Mucosa of descending colon (tissue), 3 donors: ENCODE measurements around the gene CDC42BPA. TPM values are rescaled to one million over a fixed set of nuclear protein-coding genes. Genes with fewer than 3 reads are reported as not detected.

Experiments used
- ATAC-seq: fragments of 200-7000 bp; cut with Tn5 transposase; one replicate; pipeline ENCODE4 v1.9.1; 2020; ENCODE audit warnings: mild to moderate bottlenecking, moderate library complexity
- DNase-seq, 3 donors: peaks; one replicate each; pipeline ENCODE4 v3.0.0-alpha.2; 2020
- H3K36me3 ChIP-seq: fragments of 200-600 bp; one replicate; pipeline ENCODE4 v1.8.0; 2021; ENCODE audit warnings: low read depth, mild to moderate bottlenecking
- H3K4me1 ChIP-seq: fragments of 200-600 bp; one replicate; pipeline ENCODE4 v1.8.0; 2021; ENCODE audit warnings: low read depth, mild to moderate bottlenecking
- H3K4me3 ChIP-seq: fragments of 200-600 bp; one replicate; pipeline ENCODE4 v1.8.0; 2021; ENCODE audit warnings: mild to moderate bottlenecking
- H3K9me3 ChIP-seq: fragments of 200-600 bp; one replicate; pipeline ENCODE4 v1.8.0; 2021; ENCODE audit warnings: mild to moderate bottlenecking
- CTCF ChIP-seq: fragments of 200-600 bp; IDR thresholded peaks from one replicate; pipeline ENCODE4 v1.8.0; 2022; ENCODE audit warnings: antibody characterized with exemption, mild to moderate bottlenecking
- intact Hi-C, 2 donors: fragments of 100-400 bp; cut with DNase I in 1 of 2; cut with micrococcal nuclease in 1 of 2; formaldehyde crosslinking; loops; one replicate each; pipeline versions ENCODE4 v1.11.0 to v1.11.1; 2022; cut with DNase I, micrococcal nuclease
- total RNA-seq, 3 donors: library from RNA; stranded (reverse); fragmentation: NEBNext Ultra II Directional in 2 of 3; extraction: Animal tissue kit (Norgen Biotek cat#: 25700) in 2 of 3; gene quantifications; one replicate each; pipeline versions ENCODE4 v1.2.1 to v1.2.4, GENCODE V29; 2021 to 2023
- donor health status: DM: no; HTN: no; CAD: no; lungs with moderate emphysema.
- donor health status: DM: no; HTN: no; CAD: no.
- donor health status: DM: no; HTN: yes; CAD: no.

The CDC42BPA gene
- total RNA-seq, 3 donors from 2014 or later = 32.6 to 70.7 (median 50.2) TPM

GRCh38 chr1:227035316-227035715 is 283.0 kb downstream of the CDC42BPA start:
- intact Hi-C loops = no loop called here
- no peaks in the 10 kb centered on the region for H3K4me1 ChIP-seq
- H3K4me3 ChIP-seq = no peak overlapping the region
- ATAC-seq (no peak), DNase-seq (no peak)
- TF ChIP-seq CTCF = no peak
- no peaks in the 10 kb centered on the region for H3K36me3 ChIP-seq
- H3K9me3 ChIP-seq = no peaks in the 10 kb centered on the region

- intact Hi-C loops = no loop called here
- no peak for ATAC-seq
- Histone ChIP-seq H3K4me1 (no peaks in the 10 kb centered on the region), H3K9me3 (no peaks in the 10 kb centered on the region), H3K4me3 (no peak overlapping the region), H3K36me3 (no peaks in the 10 kb centered on the region)
- DNase-seq = no peak
- no peak for TF ChIP-seq CTCF
Observed at GRCh38 chr1:227033880-227034279, 284.4 kb downstream of the CDC42BPA start.

- DNase-seq (no peak), ATAC-seq (no peak)
- Histone ChIP-seq H3K4me1 (no peaks in the 10 kb centered on the region), H3K36me3 (no peaks in the 10 kb centered on the region), H3K9me3 (no peaks in the 10 kb centered on the region), H3K4me3 (no peak overlapping the region)
- intact Hi-C loops = no loop called here
- no peak for TF ChIP-seq CTCF
Observed at GRCh38 chr1:227032396-227032795, 285.9 kb downstream of the CDC42BPA start.

- Histone ChIP-seq H3K36me3 (no peaks in the 10 kb centered on the region), H3K9me3 (no peaks in the 10 kb centered on the region), H3K4me1 (no peaks in the 10 kb centered on the region), H3K4me3 (no peak overlapping the region)
- intact Hi-C loops = no loop called here
- no peak for TF ChIP-seq CTCF
- no peak for DNase-seq
- ATAC-seq = no peak
Observed at GRCh38 chr1:227016990-227017389, 301.3 kb downstream of the CDC42BPA start.

- intact Hi-C loops = no loop called here
- no peaks in the 10 kb centered on the region for H3K36me3 ChIP-seq
- no peak for TF ChIP-seq CTCF
- no peaks in the 10 kb centered on the region for H3K9me3 ChIP-seq
- DNase-seq (peak in 1 of 3 donors; percentile 33), ATAC-seq (peak; percentile 97)
- H3K4me1 ChIP-seq = no peaks in the 10 kb centered on the region
- no peak overlapping the region for H3K4me3 ChIP-seq
Observed at GRCh38 chr1:227010645-227011044, 307.6 kb downstream of the CDC42BPA start.

- H3K4me3 ChIP-seq = no peak overlapping the region
- intact Hi-C loops = no loop called here
- no peak for TF ChIP-seq CTCF
Observed at GRCh38 chr1:227009937-227010336, 308.4 kb downstream of the CDC42BPA start.

More at GRCh38 chr1:227009937-227010336, 308.4 kb downstream of the CDC42BPA start:
- Histone ChIP-seq H3K4me1 (no peaks in the 10 kb centered on the region), H3K9me3 (no peaks in the 10 kb centered on the region), H3K36me3 (no peaks in the 10 kb centered on the region)
- ATAC-seq (no peak), DNase-seq (no peak)
